Panc1 (cell line): Measurements from ENCODE around the gene LYRM4. TPM values are rescaled to one million over a fixed set of nuclear protein-coding genes. Genes with fewer than 3 reads are reported as not detected.

Experiments used
- ATAC-seq: fragments of 200-7000 bp; cut with Tn5 transposase; 2 replicates; pipeline ENCODE4 v1.9.1; 2020; ENCODE audit warnings: mild to moderate bottlenecking, moderate library complexity
- BruUV-seq: library from RNA; stranded (reverse); fragments of 400-500 nt; replicated peaks from 2 replicates; lab custom pipeline; 2021; lab: Mats Ljungman, UMichigan
- CTCF ChIA-PET: fragments of 300-600 bp; sonication (Branson Sonifier 250); formaldehyde crosslinking; loops from one replicate; lab custom pipeline; 2022; ENCODE audit warnings: antibody characterized with exemption; lab: Charles Lee
- POLR2A ChIA-PET: fragments of 300-600 bp; sonication (Branson Sonifier 250); formaldehyde crosslinking; loops from one replicate; lab custom pipeline; 2022; ENCODE audit warnings: antibody characterized with exemption; lab: Charles Lee
- DNase-seq: peaks from one replicate; pipeline ENCODE4 v3.0.0-alpha.2; 2010; ENCODE audit warnings: low read depth, low spot score
- H3K27ac ChIP-seq: 2 replicates; pipeline ENCODE4 v1.5.1; 2011; ENCODE audit warnings: mild to moderate bottlenecking, low read length, inconsistent platforms
- H3K27me3 ChIP-seq: fragments of 200-500 bp; sonication (Bioruptor generic); 2 replicates; pipeline ENCODE4 v1.6.0; 2014; ENCODE audit warnings: low read length, inconsistent platforms; ENCODE audit not compliant: control insufficient read depth, insufficient read depth
- H3K36me3 ChIP-seq: fragments of 200-500 bp; sonication (Bioruptor generic); 2 replicates; pipeline ENCODE4 v1.5.1; 2014; ENCODE audit warnings: inconsistent platforms, mild to moderate bottlenecking, low read length, moderate library complexity; ENCODE audit not compliant: control insufficient read depth, insufficient read depth
- H3K4me1 ChIP-seq: 2 replicates; pipeline ENCODE4 v1.5.1; 2011; ENCODE audit warnings: inconsistent platforms, mild to moderate bottlenecking, low read length, moderate library complexity; ENCODE audit not compliant: control insufficient read depth, insufficient read depth
- H3K4me3 ChIP-seq, 2 experiments: 2 replicates each; pipeline ENCODE4 v1.5.1; 2011 to 2012; ENCODE audit warnings: low read depth in 2 of 2, low read length in 2 of 2, mild to moderate bottlenecking in 2 of 2, inconsistent platforms in 1 of 2, moderate library complexity in 1 of 2
- H3K9me3 ChIP-seq: fragments of 200-500 bp; sonication (Bioruptor generic); 2 replicates; pipeline ENCODE4 v1.5.1; 2014; ENCODE audit warnings: low read depth, mild to moderate bottlenecking, inconsistent platforms, low read length, moderate library complexity; ENCODE audit not compliant: control insufficient read depth, insufficient read depth
- CTCF ChIP-seq: fragments of 450-650 bp; IDR thresholded peaks from 2 replicates; pipeline ENCODE4 v1.5.1; 2017; ENCODE audit warnings: mild to moderate bottlenecking
- POLR2AphosphoS5 ChIP-seq: IDR thresholded peaks from 2 replicates; pipeline ENCODE4 v1.6.1; 2012; ENCODE audit warnings: mild to moderate bottlenecking, low read depth, low read length, moderate library complexity
- REST ChIP-seq, 2 experiments: IDR thresholded peaks; 2 replicates each; pipeline ENCODE4 v1.6.1; 2011 to 2012; ENCODE audit warnings: low read depth in 2 of 2, control low read depth in 1 of 2, low read length in 1 of 2, mild to moderate bottlenecking in 1 of 2, moderate library complexity in 1 of 2; ENCODE audit not compliant: insufficient read depth in 1 of 2
- SIN3A ChIP-seq: IDR thresholded peaks from 2 replicates; pipeline ENCODE4 v1.6.1; 2012; ENCODE audit warnings: low read depth, mild to moderate bottlenecking, low read length, moderate library complexity, borderline replicate concordance; ENCODE audit not compliant: insufficient read depth
- TCF7L2 ChIP-seq: IDR thresholded peaks from 2 replicates; pipeline ENCODE4 v1.6.1; 2011; ENCODE audit warnings: mild to moderate bottlenecking, low read depth, low read length, inconsistent platforms
- in situ Hi-C: cut with HindIII; loops from 2 replicates; pipeline ENCODE4 v1.10.0; 2016; ENCODE audit warnings: low sequenced_read_pairs, low pct_unique_long_range_greater_than_20kb
- intact Hi-C: fragments of 100-400 bp; cut with micrococcal nuclease; formaldehyde crosslinking; loops from one replicate; pipeline ENCODE4 v1.10.0; 2022; ENCODE audit not compliant: unreplicated experiment
- total RNA-seq: library from RNA; stranded (reverse); gene quantifications from one replicate; pipeline ENCODE4 v1.2.1, GENCODE V29; 2021; ENCODE audit not compliant: unreplicated experiment

LYRM4 gene
- total RNA-seq, 1 experiment from 2014 or later = 27.4 TPM

- DNase-seq (no peak), ATAC-seq (no peak)
- in situ Hi-C loops (no loop called here), intact Hi-C loops (no loop called here)
- H3K36me3 ChIP-seq = no peaks in the 10 kb centered on the region
- ChIA-PET CTCF (no interaction called here), POLR2A (no interaction called here)
- H3K27ac ChIP-seq = no peak overlapping the region
- H3K9me3 ChIP-seq = no peaks in the 10 kb centered on the region
- H3K4me1 ChIP-seq = no peaks in the 10 kb centered on the region
- TF ChIP-seq REST (IDR thresholded peaks at IDR 0.05; ENCODE audit: insufficient read depth in 1 of 2, low read depth in 2 of 2, low read length in 1 of 2) (no peak), SIN3A (no peak)
- no peak overlapping the region for H3K4me3 ChIP-seq
- BruUV-seq = no TSS peak
- H3K27me3 ChIP-seq = no peaks in the 10 kb centered on the region
These were observed 126.8 kb downstream of the LYRM4 start for GRCh38 chr6:5133943-5134342.

GRCh38 chr6:5132731-5133130, 128.0 kb downstream of the LYRM4 start:
- no peak overlapping the region for H3K4me3 ChIP-seq
- no peaks in the 10 kb centered on the region for H3K4me1 ChIP-seq
- ChIA-PET CTCF (no interaction called here), POLR2A (no interaction called here)
- H3K27me3 ChIP-seq = no peaks in the 10 kb centered on the region
- TF ChIP-seq REST (IDR thresholded peaks at IDR 0.05; ENCODE audit: insufficient read depth in 1 of 2, low read depth in 2 of 2, low read length in 1 of 2) = no peak
- no peak for TF ChIP-seq POLR2AphosphoS5
- TF ChIP-seq CTCF = no peak
- no peak for TF ChIP-seq SIN3A
- TF ChIP-seq TCF7L2 = no peak
- no TSS peak for BruUV-seq
- in situ Hi-C loops = no loop called here
- ATAC-seq = no peak
- intact Hi-C loops = no loop called here
- DNase-seq = no peak
- H3K27ac ChIP-seq = no peak overlapping the region
- no peaks in the 10 kb centered on the region for H3K9me3 ChIP-seq
- no peaks in the 10 kb centered on the region for H3K36me3 ChIP-seq
